Measurements from ENCODE around the gene RNU7-1.

DNA sequence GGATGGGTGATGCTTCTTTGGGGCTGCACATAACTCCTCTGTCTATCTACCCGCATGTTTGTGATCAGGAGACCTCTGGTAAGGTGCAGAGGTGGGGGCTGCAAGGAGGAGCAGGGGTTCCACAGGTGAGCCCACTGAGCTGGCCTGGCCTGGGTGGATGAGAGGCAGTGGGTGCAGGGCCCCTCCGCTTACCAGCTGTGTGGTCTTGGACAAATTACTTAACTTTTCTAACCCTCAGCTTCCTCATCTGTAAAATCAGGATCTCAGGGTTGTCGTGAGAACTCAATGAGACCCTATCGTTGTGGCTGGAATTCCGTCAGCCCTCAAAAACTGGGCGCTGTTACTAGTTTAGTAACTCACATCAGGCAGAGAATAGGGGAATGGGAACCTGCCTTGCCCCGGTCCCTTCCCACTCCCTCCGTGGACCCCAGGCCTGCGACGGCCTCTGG lies 15.0 kb downstream of the RNU7-1 start:
- TF ChIP-seq POLR2A (IDR thresholded peaks at IDR 0.05), result no peak
- TF ChIP-seq EP300 (IDR thresholded peaks at IDR 0.05), result no peak
- TF ChIP-seq POLR2AphosphoS5 (IDR thresholded peaks at IDR 0.05), result no peak
- TF ChIP-seq, protein P1, sequence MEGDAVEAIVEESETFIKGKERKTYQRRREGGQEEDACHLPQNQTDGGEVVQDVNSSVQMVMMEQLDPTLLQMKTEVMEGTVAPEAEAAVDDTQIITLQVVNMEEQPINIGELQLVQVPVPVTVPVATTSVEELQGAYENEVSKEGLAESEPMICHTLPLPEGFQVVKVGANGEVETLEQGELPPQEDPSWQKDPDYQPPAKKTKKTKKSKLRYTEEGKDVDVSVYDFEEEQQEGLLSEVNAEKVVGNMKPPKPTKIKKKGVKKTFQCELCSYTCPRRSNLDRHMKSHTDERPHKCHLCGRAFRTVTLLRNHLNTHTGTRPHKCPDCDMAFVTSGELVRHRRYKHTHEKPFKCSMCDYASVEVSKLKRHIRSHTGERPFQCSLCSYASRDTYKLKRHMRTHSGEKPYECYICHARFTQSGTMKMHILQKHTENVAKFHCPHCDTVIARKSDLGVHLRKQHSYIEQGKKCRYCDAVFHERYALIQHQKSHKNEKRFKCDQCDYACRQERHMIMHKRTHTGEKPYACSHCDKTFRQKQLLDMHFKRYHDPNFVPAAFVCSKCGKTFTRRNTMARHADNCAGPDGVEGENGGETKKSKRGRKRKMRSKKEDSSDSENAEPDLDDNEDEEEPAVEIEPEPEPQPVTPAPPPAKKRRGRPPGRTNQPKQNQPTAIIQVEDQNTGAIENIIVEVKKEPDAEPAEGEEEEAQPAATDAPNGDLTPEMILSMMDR (IDR thresholded peaks at IDR 0.05), result no peak

Data from upper lobe of left lung (tissue), 4 donors.